ENCODE data around the gene TMEM72.

Gene TMEM72

GRCh38 chr10:44922021-44922420, 10.9 kb downstream of the TMEM72 start:
- DNase-seq (ENCODE audit: insufficient read length) = no peak
- no peak for FAIRE-seq
- TF ChIP-seq POLR2A (IDR thresholded peaks at IDR 0.05; ENCODE audit: low read depth, low read length) (no peak), TAF1 (IDR thresholded peaks at IDR 0.05; ENCODE audit: borderline replicate concordance, low read depth, low read length) (no peak), POLR2AphosphoS5 (IDR thresholded peaks at IDR 0.05; ENCODE audit: low read depth, low read length) (no peak)

- TF ChIP-seq POLR2AphosphoS5 (IDR thresholded peaks at IDR 0.05; ENCODE audit: low read depth, low read length) = no peak
- no peak for TF ChIP-seq POLR2A (IDR thresholded peaks at IDR 0.05; ENCODE audit: low read depth, low read length)
- TF ChIP-seq TAF1 (IDR thresholded peaks at IDR 0.05; ENCODE audit: borderline replicate concordance, low read depth, low read length) = no peak
- DNase-seq (ENCODE audit: insufficient read length) = no peak
- FAIRE-seq = no peak
These were observed 11.8 kb downstream of the TMEM72 start for GRCh38 chr10:44922796-44923545.

- TF ChIP-seq TAF1 (IDR thresholded peaks at IDR 0.05; ENCODE audit: borderline replicate concordance, low read depth, low read length) = no peak
- DNase-seq (ENCODE audit: insufficient read length) (no peak), FAIRE-seq (no peak)
These were observed 12.5 kb downstream of the TMEM72 start for GRCh38 chr10:44923611-44924010.

- DNase-seq (ENCODE audit: insufficient read length) = no peak
These were observed 13.3 kb downstream of the TMEM72 start for GRCh38 chr10:44924261-44925040.

GRCh38 chr10:44925224-44925623, 14.1 kb downstream of the TMEM72 start:
- TF ChIP-seq POLR2AphosphoS5 (IDR thresholded peaks at IDR 0.05; ENCODE audit: low read depth, low read length) (no peak), TAF1 (IDR thresholded peaks at IDR 0.05; ENCODE audit: borderline replicate concordance, low read depth, low read length) (no peak), POLR2A (IDR thresholded peaks at IDR 0.05; ENCODE audit: low read depth, low read length) (no peak)
- DNase-seq (ENCODE audit: insufficient read length) = no peak
- FAIRE-seq = no peak

More at GRCh38 chr10:44924261-44925040, 13.3 kb downstream of the TMEM72 start:
- TF ChIP-seq POLR2AphosphoS5 (IDR thresholded peaks at IDR 0.05; ENCODE audit: low read depth, low read length) = no peak
- TF ChIP-seq TAF1 (IDR thresholded peaks at IDR 0.05; ENCODE audit: borderline replicate concordance, low read depth, low read length) = no peak
- no peak for TF ChIP-seq POLR2A (IDR thresholded peaks at IDR 0.05; ENCODE audit: low read depth, low read length)
- FAIRE-seq = no peak

- no peak for DNase-seq (ENCODE audit: insufficient read length)
- FAIRE-seq = peak; percentile 30
- no peak for TF ChIP-seq POLR2A (IDR thresholded peaks at IDR 0.05; ENCODE audit: low read depth, low read length)
- TF ChIP-seq TAF1 (IDR thresholded peaks at IDR 0.05; ENCODE audit: borderline replicate concordance, low read depth, low read length) = no peak
- no peak for TF ChIP-seq POLR2AphosphoS5 (IDR thresholded peaks at IDR 0.05; ENCODE audit: low read depth, low read length)
These were observed 14.9 kb downstream of the TMEM72 start for GRCh38 chr10:44925811-44926750.

GRCh38 chr10:44926751-44927351, 15.7 kb downstream of the TMEM72 start:
- no peak for TF ChIP-seq POLR2A (IDR thresholded peaks at IDR 0.05; ENCODE audit: low read depth, low read length)
- no peak for TF ChIP-seq TAF1 (IDR thresholded peaks at IDR 0.05; ENCODE audit: borderline replicate concordance, low read depth, low read length)
- no peak for TF ChIP-seq POLR2AphosphoS5 (IDR thresholded peaks at IDR 0.05; ENCODE audit: low read depth, low read length)
- no peak for FAIRE-seq
- no peak for DNase-seq (ENCODE audit: insufficient read length)

- no peak for FAIRE-seq
- no peak for TF ChIP-seq TAF1 (IDR thresholded peaks at IDR 0.05; ENCODE audit: borderline replicate concordance, low read depth, low read length)
- no peak for TF ChIP-seq POLR2AphosphoS5 (IDR thresholded peaks at IDR 0.05; ENCODE audit: low read depth, low read length)
- TF ChIP-seq POLR2A (IDR thresholded peaks at IDR 0.05; ENCODE audit: low read depth, low read length) = no peak
- no peak for DNase-seq (ENCODE audit: insufficient read length)
These were observed 16.2 kb downstream of the TMEM72 start for GRCh38 chr10:44927352-44927751.

GRCh38 chr10:44928462-44928861, 17.3 kb downstream of the TMEM72 start:
- DNase-seq (ENCODE audit: insufficient read length) (no peak), FAIRE-seq (no peak)
- TF ChIP-seq TAF1 (IDR thresholded peaks at IDR 0.05; ENCODE audit: borderline replicate concordance, low read depth, low read length) = no peak
- no peak for TF ChIP-seq POLR2A (IDR thresholded peaks at IDR 0.05; ENCODE audit: low read depth, low read length)
- no peak for TF ChIP-seq POLR2AphosphoS5 (IDR thresholded peaks at IDR 0.05; ENCODE audit: low read depth, low read length)

- FAIRE-seq = no peak
- TF ChIP-seq POLR2A (IDR thresholded peaks at IDR 0.05; ENCODE audit: low read depth, low read length) (no peak), POLR2AphosphoS5 (IDR thresholded peaks at IDR 0.05; ENCODE audit: low read depth, low read length) (no peak), TAF1 (IDR thresholded peaks at IDR 0.05; ENCODE audit: borderline replicate concordance, low read depth, low read length) (no peak)
- DNase-seq (ENCODE audit: insufficient read length) = no peak
These were observed 18.5 kb downstream of the TMEM72 start for GRCh38 chr10:44929356-44930255.

All from GM12892 (cell line).